Loucy (cell line): ENCODE data around the gene BTG4.

Experiments used
- H2AFZ ChIP-seq: fragments of 200-600 bp; sonication (generic); 2 replicates; pipeline ENCODE4 v1.6.0; 2016; ENCODE audit warnings: antibody characterized with exemption, mild to moderate bottlenecking, low read length, moderate library complexity
- H3F3A ChIP-seq: fragments of 200-600 bp; 2 replicates; pipeline ENCODE4 v1.6.0; 2016; ENCODE audit warnings: antibody characterized with exemption, low read depth, mild to moderate bottlenecking
- H3K27me3 ChIP-seq: fragments of 200-600 bp; sonication (generic); 2 replicates; pipeline ENCODE4 v1.6.1; 2014; ENCODE audit warnings: low read length, mild to moderate bottlenecking; ENCODE audit not compliant: insufficient read depth, poor library complexity, severe bottlenecking
- H3K36me3 ChIP-seq: fragments of 200-600 bp; sonication (generic); 2 replicates; pipeline ENCODE4 v1.6.1; 2016; ENCODE audit warnings: low read length; ENCODE audit not compliant: insufficient read depth
- H3K4me1 ChIP-seq: fragments of 200-600 bp; sonication (generic); 2 replicates; pipeline ENCODE4 v1.5.1; 2014; ENCODE audit warnings: low read length, mild to moderate bottlenecking; ENCODE audit not compliant: insufficient read depth, poor library complexity, severe bottlenecking
- H3K4me2 ChIP-seq: fragments of 200-600 bp; sonication (generic); 2 replicates; pipeline ENCODE4 v1.6.0; 2014; ENCODE audit warnings: antibody characterized with exemption, low read length, low read depth, mild to moderate bottlenecking; ENCODE audit not compliant: poor library complexity, severe bottlenecking
- H3K4me3 ChIP-seq: fragments of 200-600 bp; sonication (generic); 2 replicates; pipeline ENCODE4 v1.5.1; 2014; ENCODE audit warnings: low read length, mild to moderate bottlenecking, mixed read lengths; ENCODE audit not compliant: poor library complexity, severe bottlenecking
- H3K79me2 ChIP-seq: fragments of 200-600 bp; sonication (generic); 2 replicates; pipeline ENCODE4 v1.6.1; 2014; ENCODE audit warnings: low read length; ENCODE audit not compliant: insufficient read depth
- H3K9ac ChIP-seq: fragments of 200-600 bp; sonication (generic); 2 replicates; pipeline ENCODE4 v1.6.0; 2014; ENCODE audit warnings: mild to moderate bottlenecking, low read depth, low read length, moderate library complexity; ENCODE audit not compliant: poor library complexity, severe bottlenecking
- H3K9me2 ChIP-seq: fragments of 200-600 bp; sonication (generic); replicated peaks from 2 replicates; pipeline ENCODE4 v1.6.1; 2016; ENCODE audit warnings: low read depth, low read length, mixed read lengths
- H3K9me3 ChIP-seq: fragments of 200-600 bp; sonication (generic); 2 replicates; pipeline ENCODE4 v1.6.1; 2014; ENCODE audit warnings: mild to moderate bottlenecking, antibody characterized with exemption, low read length, low read depth; ENCODE audit not compliant: insufficient read depth
- H4K20me1 ChIP-seq: fragments of 200-600 bp; sonication (generic); 2 replicates; pipeline ENCODE4 v1.6.0; 2014; ENCODE audit warnings: antibody characterized with exemption, low read length, mild to moderate bottlenecking; ENCODE audit not compliant: insufficient read depth, poor library complexity, severe bottlenecking
- CTCF ChIP-seq: fragments of 200-600 bp; sonication (generic); conservative IDR thresholded peaks from 2 replicates; pipeline ENCODE4 v1.5.1; 2014; ENCODE audit warnings: mild to moderate bottlenecking, antibody characterized with exemption, low read length
- EZH2phosphoT487 ChIP-seq: fragments of 200-600 bp; IDR thresholded peaks from 2 replicates; pipeline ENCODE4 v1.6.1; 2018; ENCODE audit warnings: antibody characterized with exemption, mild to moderate bottlenecking, moderate library complexity, borderline replicate concordance

BTG4 gene

GRCh38 chr11:111462329-111462728 lies 49.9 kb downstream of the BTG4 start:
- Histone ChIP-seq H3K27me3 (no peaks in the 10 kb centered on the region), H3K79me2 (no peaks in the 10 kb centered on the region), H3K36me3 (no peaks in the 10 kb centered on the region), H3K4me3 (no peak overlapping the region), H3K4me2 (no peak overlapping the region), H3K4me1 (peaks cover 29% of the 10 kb centered on the region), H3F3A (no peaks in the 10 kb centered on the region), H3K9me2 (no peaks in the 10 kb centered on the region), H2AFZ (no peak overlapping the region), H3K9me3 (no peaks in the 10 kb centered on the region), H3K9ac (no peak overlapping the region), H4K20me1 (no peaks in the 10 kb centered on the region)
- TF ChIP-seq EZH2phosphoT487 (no peak), CTCF (no peak)

GRCh38 chr11:111461460-111462235 lies 50.5 kb downstream of the BTG4 start:
- H3K9ac ChIP-seq = no peak overlapping the region
- no peaks in the 10 kb centered on the region for H3K79me2 ChIP-seq
- H3K4me3 ChIP-seq = no peak overlapping the region
- no peak overlapping the region for H2AFZ ChIP-seq
- H4K20me1 ChIP-seq = no peaks in the 10 kb centered on the region
- no peaks in the 10 kb centered on the region for H3K36me3 ChIP-seq
- peaks cover 22% of the 10 kb centered on the region for H3K4me1 ChIP-seq
- H3K9me3 ChIP-seq = no peaks in the 10 kb centered on the region
- H3F3A ChIP-seq = no peaks in the 10 kb centered on the region
- H3K4me2 ChIP-seq = no peak overlapping the region
- H3K9me2 ChIP-seq = no peaks in the 10 kb centered on the region
- no peaks in the 10 kb centered on the region for H3K27me3 ChIP-seq
- no peak for TF ChIP-seq EZH2phosphoT487
- no peak for TF ChIP-seq CTCF

- Histone ChIP-seq H3K4me2 (no peak overlapping the region), H3F3A (no peaks in the 10 kb centered on the region)
- no peak for TF ChIP-seq CTCF
- no peak for TF ChIP-seq EZH2phosphoT487
Observed at GRCh38 chr11:111460856-111461255, 51.3 kb downstream of the BTG4 start.

More at GRCh38 chr11:111460856-111461255, 51.3 kb downstream of the BTG4 start:
- no peak overlapping the region for H3K9ac ChIP-seq
- no peaks in the 10 kb centered on the region for H4K20me1 ChIP-seq
- H3K9me3 ChIP-seq = no peaks in the 10 kb centered on the region
- no peaks in the 10 kb centered on the region for H3K36me3 ChIP-seq
- peaks cover 14% of the 10 kb centered on the region for H3K4me1 ChIP-seq
- H3K79me2 ChIP-seq = no peaks in the 10 kb centered on the region
- no peaks in the 10 kb centered on the region for H3K27me3 ChIP-seq
- no peaks in the 10 kb centered on the region for H3K9me2 ChIP-seq
- H3K4me3 ChIP-seq = no peak overlapping the region
- H2AFZ ChIP-seq = no peak overlapping the region
